HCT116 (cell line): Measurements from ENCODE around the gene FXYD4. TPM values are rescaled to one million over a fixed set of nuclear protein-coding genes. Genes with fewer than 3 reads are reported as not detected.
"Not testable (repeated sequence)": the region's sequence is repeated elsewhere in the genome, so short reads cannot be mapped to it uniquely, and the experiment has no call there.

Experiments
- ATAC-seq: fragments of 200-7000 bp; cut with Tn5 transposase; 2 replicates; pipeline ENCODE4 v1.9.1; 2020; ENCODE audit warnings: mild to moderate bottlenecking, moderate library complexity
- BruUV-seq: library from RNA; stranded (reverse); fragments of 400-500 nt; replicated peaks from 2 replicates; lab custom pipeline; 2021; lab: Mats Ljungman, UMichigan
- CTCF ChIA-PET: fragments of 300-600 bp; sonication (Branson Sonifier 250); formaldehyde crosslinking; loops from one replicate; lab custom pipeline; 2021; ENCODE audit warnings: antibody characterized with exemption; lab: Charles Lee
- POLR2A ChIA-PET: fragments of 300-600, 350-600 bp; sonication (Branson Sonifier 250); formaldehyde crosslinking; loops from one replicate; lab custom pipeline; 2021; ENCODE audit warnings: antibody characterized with exemption; lab: Charles Lee
- RAD21 ChIA-PET, 2 experiments: fragments of 300-600 bp; sonication (Branson Sonifier 250); formaldehyde crosslinking; loops; one replicate each; lab custom pipeline; 2023; ENCODE audit warnings: low total read pairs in 2 of 2; ENCODE audit not compliant: uncharacterized antibody in 2 of 2, unreplicated experiment in 2 of 2, low non-redundant PET in 1 of 2; lab: Charles Lee
- DNase-seq: peaks from one replicate; pipeline ENCODE4 v3.0.0-alpha.2; 2010; ENCODE audit warnings: low read depth, low spot score
- H2AFZ ChIP-seq: fragments of 200-600 bp; shearing (Covaris generic), sonication (generic); 2 replicates; pipeline ENCODE4 v1.6.1; 2017; ENCODE audit warnings: low read depth, mixed run types, mixed read lengths, antibody characterized with exemption, low read length; ENCODE audit not compliant: poor library complexity, severe bottlenecking
- H3K27ac ChIP-seq: 2 replicates; pipeline ENCODE4 v1.5.1; 2012; ENCODE audit warnings: low read depth, low read length
- H3K27me3 ChIP-seq: fragments of 200-600 bp; sonication (generic); 2 replicates; pipeline ENCODE4 v1.6.1; 2016; ENCODE audit warnings: mixed run types, low read length, mixed read lengths; ENCODE audit not compliant: insufficient read depth
- H3K36me3 ChIP-seq, 2 experiments: fragments of 200-500 bp in 1 of 2; fragments of 200-600 bp in 1 of 2; sonication (Bioruptor generic) in 1 of 2; sonication (generic) in 1 of 2; 2 replicates each; pipeline versions ENCODE4 v1.5.1 to v1.6.1; 2014 to 2016; ENCODE audit warnings: low read length in 2 of 2, inconsistent platforms in 1 of 2, mixed read lengths in 1 of 2, mixed run types in 1 of 2; ENCODE audit not compliant: insufficient read depth in 2 of 2, control insufficient read depth in 1 of 2
- H3K4me1 ChIP-seq, 2 experiments: fragments of 200-600 bp in 1 of 2; sonication (generic) in 1 of 2; 2 replicates each; pipeline versions ENCODE4 v1.5.1 to v1.6.1; 2012 to 2017; ENCODE audit warnings: low read length in 2 of 2, inconsistent platforms in 1 of 2, mild to moderate bottlenecking in 1 of 2, mixed read lengths in 1 of 2, mixed run types in 1 of 2, moderate library complexity in 1 of 2; ENCODE audit not compliant: insufficient read depth in 2 of 2, control insufficient read depth in 1 of 2
- H3K4me2 ChIP-seq: fragments of 200-600 bp; sonication (generic); 2 replicates; pipeline ENCODE4 v1.6.1; 2017; ENCODE audit warnings: mixed run types, low read length, mixed read lengths
- H3K4me3 ChIP-seq, 2 experiments: fragments of 200-600 bp in 1 of 2; sonication (generic) in 1 of 2; replicated peaks in 1 of 2; 2 replicates each; pipeline ENCODE4 v1.5.1; 2011 to 2016; ENCODE audit warnings: low read length in 2 of 2, control low read depth in 1 of 2, low read depth in 1 of 2, mild to moderate bottlenecking in 1 of 2, mixed read lengths in 1 of 2, mixed run types in 1 of 2
- H3K79me2 ChIP-seq: fragments of 200-600 bp; sonication (generic); 2 replicates; pipeline ENCODE4 v1.6.1; 2017; ENCODE audit warnings: mild to moderate bottlenecking, mixed run types, low read length, moderate library complexity, mixed read lengths; ENCODE audit not compliant: insufficient read depth
- H3K9ac ChIP-seq: fragments of 200-600 bp; sonication (generic); 2 replicates; pipeline ENCODE4 v1.6.1; 2016; ENCODE audit warnings: low read length, mixed read lengths
- H3K9me2 ChIP-seq: fragments of 200-600 bp; sonication (generic), shearing (Covaris generic); 2 replicates; pipeline ENCODE4 v1.6.1; 2017; ENCODE audit warnings: mixed run types, mild to moderate bottlenecking, moderate library complexity; ENCODE audit not compliant: insufficient read depth
- H3K9me3 ChIP-seq, 2 experiments: fragments of 200-500 bp in 1 of 2; fragments of 200-600 bp in 1 of 2; sonication (Bioruptor generic) in 1 of 2; sonication (generic) in 1 of 2; 2 replicates each; pipeline ENCODE4 v1.6.1; 2014 to 2017; ENCODE audit warnings: low read length in 2 of 2, mixed read lengths in 2 of 2, inconsistent platforms in 1 of 2, low read depth in 1 of 2, mild to moderate bottlenecking in 1 of 2, mixed run types in 1 of 2, moderate library complexity in 1 of 2; ENCODE audit not compliant: control insufficient read depth in 1 of 2, insufficient read depth in 1 of 2
- H4K20me1 ChIP-seq: fragments of 200-600 bp; sonication (generic), shearing (Covaris generic); 2 replicates; pipeline ENCODE4 v1.6.1; 2017; ENCODE audit warnings: mixed run types, mild to moderate bottlenecking, moderate library complexity; ENCODE audit not compliant: insufficient read depth
- CEBPB ChIP-seq: IDR thresholded peaks from 2 replicates; pipeline ENCODE4 v1.6.1; 2012; ENCODE audit warnings: low read depth
- EGR1 ChIP-seq: IDR thresholded peaks from 2 replicates; pipeline ENCODE4 v1.6.1; 2012; ENCODE audit warnings: low read depth
- ELF1 ChIP-seq: IDR thresholded peaks from 2 replicates; pipeline ENCODE4 v1.6.1; 2012; ENCODE audit warnings: low read depth, borderline replicate concordance
- EZH2 ChIP-seq: fragments of 200-600 bp; sonication (generic); IDR thresholded peaks from 2 replicates; pipeline ENCODE4 v1.6.1; 2017; ENCODE audit warnings: antibody characterized with exemption, mixed run types
- JUND ChIP-seq: IDR thresholded peaks from 2 replicates; pipeline ENCODE4 v1.6.1; 2012
- POLR2A ChIP-seq: IDR thresholded peaks from 2 replicates; pipeline ENCODE4 v1.7.0; 2011; ENCODE audit warnings: borderline replicate concordance; ENCODE audit not compliant: insufficient read depth, insufficient read length; ENCODE audit errors: extremely low read depth
- SIN3A ChIP-seq: IDR thresholded peaks from 2 replicates; pipeline ENCODE4 v1.6.1; 2012; ENCODE audit warnings: low read depth
- SP1 ChIP-seq: IDR thresholded peaks from 2 replicates; pipeline ENCODE4 v1.6.1; 2012; ENCODE audit warnings: low read depth
- SRF ChIP-seq: IDR thresholded peaks from 2 replicates; pipeline ENCODE4 v1.6.1; 2012; ENCODE audit warnings: low read depth
- YY1 ChIP-seq: IDR thresholded peaks from 2 replicates; pipeline ENCODE4 v1.6.1; 2011; ENCODE audit warnings: low read length, low read depth, moderate library complexity, mild to moderate bottlenecking; ENCODE audit not compliant: insufficient replicate concordance; ENCODE audit errors: extremely low read depth
- ZBTB33 ChIP-seq: IDR thresholded peaks from 2 replicates; pipeline ENCODE4 v1.6.1; 2011; ENCODE audit warnings: mild to moderate bottlenecking, low read length, moderate library complexity; ENCODE audit not compliant: insufficient replicate concordance; ENCODE audit errors: extremely low read depth
- ZFX ChIP-seq: fragments of 450-650 bp; IDR thresholded peaks from 2 replicates; pipeline ENCODE4 v1.6.1; 2017
- intact Hi-C: fragments of 100-400 bp; cut with micrococcal nuclease; formaldehyde crosslinking; loops from 2 replicates; pipeline ENCODE4 v1.10.0; 2022
- total RNA-seq: library from RNA; stranded (reverse); gene quantifications from one replicate; pipeline ENCODE4 v1.2.1, GENCODE V29; 2021; ENCODE audit not compliant: unreplicated experiment
- TF ChIP-seq, protein P1 (sequence below): IDR thresholded peaks from 2 replicates; pipeline ENCODE4 v1.6.1; 2012; ENCODE audit warnings: low read depth

Gene FXYD4
- total RNA-seq, 1 experiment from 2014 or later, result 0.71 TPM

- Histone ChIP-seq H3K27ac (no peak overlapping the region), H3K4me1 (peaks cover 10 to 28% of the 10 kb centered on the region in 2 experiments), H3K9me2 (no peaks in the 10 kb centered on the region), H3K4me3 (no peak overlapping the region), H3K4me2 (no peak overlapping the region), H3K27me3 (no peaks in the 10 kb centered on the region), H3K36me3 (no peaks in the 10 kb centered on the region), H3K9ac (no peak overlapping the region), H3K79me2 (no peaks in the 10 kb centered on the region), H3K9me3 (no peaks in the 10 kb centered on the region), H4K20me1 (no peaks in the 10 kb centered on the region), H2AFZ (no peak overlapping the region)
- ATAC-seq, result no peak
- ChIA-PET CTCF (no interaction called here), POLR2A (no interaction called here), RAD21 (no interaction called here)
- no peak for DNase-seq
- TF ChIP-seq SIN3A, result no peak
- TF ChIP-seq, protein P1, sequence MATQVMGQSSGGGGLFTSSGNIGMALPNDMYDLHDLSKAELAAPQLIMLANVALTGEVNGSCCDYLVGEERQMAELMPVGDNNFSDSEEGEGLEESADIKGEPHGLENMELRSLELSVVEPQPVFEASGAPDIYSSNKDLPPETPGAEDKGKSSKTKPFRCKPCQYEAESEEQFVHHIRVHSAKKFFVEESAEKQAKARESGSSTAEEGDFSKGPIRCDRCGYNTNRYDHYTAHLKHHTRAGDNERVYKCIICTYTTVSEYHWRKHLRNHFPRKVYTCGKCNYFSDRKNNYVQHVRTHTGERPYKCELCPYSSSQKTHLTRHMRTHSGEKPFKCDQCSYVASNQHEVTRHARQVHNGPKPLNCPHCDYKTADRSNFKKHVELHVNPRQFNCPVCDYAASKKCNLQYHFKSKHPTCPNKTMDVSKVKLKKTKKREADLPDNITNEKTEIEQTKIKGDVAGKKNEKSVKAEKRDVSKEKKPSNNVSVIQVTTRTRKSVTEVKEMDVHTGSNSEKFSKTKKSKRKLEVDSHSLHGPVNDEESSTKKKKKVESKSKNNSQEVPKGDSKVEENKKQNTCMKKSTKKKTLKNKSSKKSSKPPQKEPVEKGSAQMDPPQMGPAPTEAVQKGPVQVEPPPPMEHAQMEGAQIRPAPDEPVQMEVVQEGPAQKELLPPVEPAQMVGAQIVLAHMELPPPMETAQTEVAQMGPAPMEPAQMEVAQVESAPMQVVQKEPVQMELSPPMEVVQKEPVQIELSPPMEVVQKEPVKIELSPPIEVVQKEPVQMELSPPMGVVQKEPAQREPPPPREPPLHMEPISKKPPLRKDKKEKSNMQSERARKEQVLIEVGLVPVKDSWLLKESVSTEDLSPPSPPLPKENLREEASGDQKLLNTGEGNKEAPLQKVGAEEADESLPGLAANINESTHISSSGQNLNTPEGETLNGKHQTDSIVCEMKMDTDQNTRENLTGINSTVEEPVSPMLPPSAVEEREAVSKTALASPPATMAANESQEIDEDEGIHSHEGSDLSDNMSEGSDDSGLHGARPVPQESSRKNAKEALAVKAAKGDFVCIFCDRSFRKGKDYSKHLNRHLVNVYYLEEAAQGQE, result no peak
- TF ChIP-seq ELF1, result no peak
- TF ChIP-seq SRF, result no peak
- TF ChIP-seq YY1, result no peak
- TF ChIP-seq ZFX, result no peak
- no peak for TF ChIP-seq SP1
- no peak for TF ChIP-seq ZBTB33
- TF ChIP-seq POLR2A, result no peak
- TF ChIP-seq CEBPB, result no peak
- TF ChIP-seq EGR1, result no peak
- TF ChIP-seq EZH2, result no peak
- TF ChIP-seq JUND, result no peak
- intact Hi-C loops, result no loop called here
- BruUV-seq, result no TSS peak
These were observed 34.7 kb upstream of the FXYD4 start for GRCh38 chr10:43336641-43337318.

DNA sequence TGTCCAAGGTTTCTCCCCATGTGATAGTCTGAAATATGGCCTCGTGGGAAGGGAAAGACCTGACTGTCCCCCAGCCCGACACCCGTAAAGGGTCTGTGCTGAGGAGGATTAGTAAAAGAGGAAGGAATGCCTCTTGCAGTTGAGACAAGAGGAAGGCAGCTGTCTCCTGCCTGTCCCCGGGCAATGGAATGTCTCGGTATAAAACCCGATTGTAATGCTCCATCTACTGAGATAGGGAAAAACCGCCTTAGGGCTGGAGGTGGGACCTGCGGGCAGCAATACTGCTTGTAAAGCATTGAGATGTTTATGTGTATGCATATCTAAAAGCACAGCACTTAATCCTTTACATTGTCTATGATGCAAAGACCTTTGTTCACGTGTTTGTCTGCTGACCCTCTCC lies 33.9 kb upstream of the FXYD4 start:
- H2AFZ ChIP-seq, H3K9me3 ChIP-seq, H3K9me2 ChIP-seq, H3K4me3 ChIP-seq, DNase-seq, H3K79me2 ChIP-seq, H4K20me1 ChIP-seq, intact Hi-C loops, CTCF ChIA-PET, BruUV-seq, H3K9ac ChIP-seq, H3K36me3 ChIP-seq, H3K27ac ChIP-seq, POLR2A ChIA-PET, H3K4me2 ChIP-seq, ATAC-seq, H3K27me3 ChIP-seq, RAD21 ChIA-PET: not testable (repeated sequence)
- peaks cover 10 to 28% of the 10 kb centered on the region in 2 experiments for H3K4me1 ChIP-seq
